Tibial nerve (tissue), 4 donors: ENCODE measurements around the gene DAZAP1. TPM values are rescaled to one million over a fixed set of nuclear protein-coding genes. Genes with fewer than 3 reads are reported as not detected.

ENCODE experiments used
- DNase-seq, 2 donors: peaks; one replicate each; pipeline ENCODE4 v3.0.0-alpha.2; 2019; ENCODE audit warnings: low spot score in 2 of 2
- H3K27ac ChIP-seq, 4 donors: fragments of 200-600 bp; sonication (generic) in 3 of 4; one replicate each; pipeline ENCODE4 v1.5.1; 2017 to 2019; ENCODE audit warnings: mild to moderate bottlenecking in 1 of 4
- H3K27me3 ChIP-seq, 2 donors: fragments of 200-600 bp; sonication (generic) in 1 of 2; one replicate each; pipeline versions ENCODE4 v1.5.1 to v1.6.0; 2017 to 2019
- H3K36me3 ChIP-seq, 3 donors: fragments of 200-600 bp; sonication (generic); one replicate each; pipeline ENCODE4 v1.5.1; 2018 to 2019
- H3K4me1 ChIP-seq, 4 donors: fragments of 200-600 bp; sonication (generic) in 3 of 4; one replicate each; pipeline ENCODE4 v1.5.1; 2017 to 2019
- H3K4me3 ChIP-seq, 4 donors: fragments of 200-600 bp; sonication (generic) in 3 of 4; one replicate each; pipeline ENCODE4 v1.5.1; 2017 to 2019; ENCODE audit warnings: mild to moderate bottlenecking in 1 of 4, moderate library complexity in 1 of 4
- H3K9me3 ChIP-seq, 4 donors: fragments of 200-600 bp; sonication (generic) in 3 of 4; one replicate each; pipeline ENCODE4 v1.5.1; 2017 to 2019
- EP300 ChIP-seq, 2 donors: sonication (generic); formaldehyde crosslinking; IDR thresholded peaks; one replicate each; pipeline ENCODE4 v1.6.1; 2017; ENCODE audit warnings: antibody characterized with exemption in 2 of 2, mild to moderate bottlenecking in 1 of 2
- POLR2A ChIP-seq, 2 donors: fragments of 450-650 bp; IDR thresholded peaks; one replicate each; pipeline ENCODE4 v1.6.1; 2017; ENCODE audit warnings: antibody characterized with exemption in 2 of 2, mild to moderate bottlenecking in 2 of 2, moderate library complexity in 2 of 2
- WGBS, 2 donors: methylation state at CpG; one replicate each; pipeline ENCODE4 v1.1.5; 2018; 5-methylcytosine and 5-hydroxymethylcytosine counted together
- total RNA-seq, 4 donors: library from RNA; depleted of rRNA; stranded (reverse); fragments of >200 nt; gene quantifications; one replicate each; pipeline ENCODE4 v1.1.0, GENCODE V29; 2016
- TF ChIP-seq, protein P1 (sequence below), 5 experiments: fragments of 200-600 bp in 3 of 5; fragments of 450-650 bp in 2 of 5; sonication (generic) in 3 of 5; IDR thresholded peaks; one replicate each; pipeline ENCODE4 v1.5.1; 2016 to 2019; ENCODE audit warnings: antibody characterized with exemption in 5 of 5, mild to moderate bottlenecking in 3 of 5, moderate library complexity in 2 of 5

The DAZAP1 gene
- total RNA-seq, 4 donors from 2014 or later: 34.3 to 68.4 (median 61.0) TPM

DNA sequence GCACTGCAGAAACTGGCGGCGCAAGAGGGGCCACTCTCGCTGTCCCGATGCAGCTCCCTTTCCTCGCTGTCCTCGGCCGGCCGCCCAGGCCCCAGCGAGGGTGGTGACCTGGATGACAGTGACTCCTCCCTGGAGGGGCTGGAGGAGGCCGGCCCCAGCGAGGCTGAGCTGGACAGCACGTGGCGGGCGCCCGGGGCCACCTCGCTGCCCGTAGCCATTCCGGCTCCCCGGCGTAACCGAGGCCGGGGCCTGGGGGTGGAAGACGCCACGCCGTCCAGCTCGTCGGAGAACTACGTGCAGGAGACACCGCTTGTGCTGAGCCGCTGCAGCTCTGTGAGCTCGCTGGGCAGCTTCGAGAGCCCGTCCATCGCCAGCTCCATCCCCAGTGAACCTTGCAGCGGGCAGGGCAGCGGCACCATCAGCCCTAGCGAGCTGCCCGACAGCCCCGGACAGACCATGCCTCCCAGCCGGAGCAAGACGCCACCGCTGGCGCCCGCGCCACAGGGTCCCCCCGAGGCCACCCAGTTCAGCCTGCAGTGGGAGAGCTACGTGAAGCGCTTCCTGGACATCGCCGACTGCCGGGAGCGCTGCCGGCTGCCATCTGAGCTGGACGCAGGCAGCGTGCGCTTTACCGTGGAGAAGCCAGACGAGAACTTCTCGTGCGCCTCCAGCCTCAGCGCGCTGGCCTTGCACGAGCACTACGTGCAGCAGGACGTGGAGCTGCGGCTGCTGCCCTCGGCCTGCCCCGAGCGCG, 59.3 kb downstream of the DAZAP1 start:
- no peak overlapping the region for H3K4me3 ChIP-seq
- no peak overlapping the region for H3K27ac ChIP-seq
- peaks cover 0 to 61% (median 43%) of the 10 kb centered on the region in 4 donors for H3K4me1 ChIP-seq
- peaks cover 0 to 25% (median 0%) of the 10 kb centered on the region in 3 donors for H3K36me3 ChIP-seq
- DNase-seq: no peak
- 50 to 72% methylated on average over 8 to 9 of the region's 70 CpGs for WGBS, 2 donors
- TF ChIP-seq, protein P1, sequence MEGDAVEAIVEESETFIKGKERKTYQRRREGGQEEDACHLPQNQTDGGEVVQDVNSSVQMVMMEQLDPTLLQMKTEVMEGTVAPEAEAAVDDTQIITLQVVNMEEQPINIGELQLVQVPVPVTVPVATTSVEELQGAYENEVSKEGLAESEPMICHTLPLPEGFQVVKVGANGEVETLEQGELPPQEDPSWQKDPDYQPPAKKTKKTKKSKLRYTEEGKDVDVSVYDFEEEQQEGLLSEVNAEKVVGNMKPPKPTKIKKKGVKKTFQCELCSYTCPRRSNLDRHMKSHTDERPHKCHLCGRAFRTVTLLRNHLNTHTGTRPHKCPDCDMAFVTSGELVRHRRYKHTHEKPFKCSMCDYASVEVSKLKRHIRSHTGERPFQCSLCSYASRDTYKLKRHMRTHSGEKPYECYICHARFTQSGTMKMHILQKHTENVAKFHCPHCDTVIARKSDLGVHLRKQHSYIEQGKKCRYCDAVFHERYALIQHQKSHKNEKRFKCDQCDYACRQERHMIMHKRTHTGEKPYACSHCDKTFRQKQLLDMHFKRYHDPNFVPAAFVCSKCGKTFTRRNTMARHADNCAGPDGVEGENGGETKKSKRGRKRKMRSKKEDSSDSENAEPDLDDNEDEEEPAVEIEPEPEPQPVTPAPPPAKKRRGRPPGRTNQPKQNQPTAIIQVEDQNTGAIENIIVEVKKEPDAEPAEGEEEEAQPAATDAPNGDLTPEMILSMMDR (IDR thresholded peaks at IDR 0.05): no peak
- no peak for TF ChIP-seq EP300 (IDR thresholded peaks at IDR 0.05)
- TF ChIP-seq POLR2A (IDR thresholded peaks at IDR 0.05): no peak
- H3K9me3 ChIP-seq: no peaks in the 10 kb centered on the region
- H3K27me3 ChIP-seq: peaks cover 2 to 53% of the 10 kb centered on the region in 2 donors

DNA sequence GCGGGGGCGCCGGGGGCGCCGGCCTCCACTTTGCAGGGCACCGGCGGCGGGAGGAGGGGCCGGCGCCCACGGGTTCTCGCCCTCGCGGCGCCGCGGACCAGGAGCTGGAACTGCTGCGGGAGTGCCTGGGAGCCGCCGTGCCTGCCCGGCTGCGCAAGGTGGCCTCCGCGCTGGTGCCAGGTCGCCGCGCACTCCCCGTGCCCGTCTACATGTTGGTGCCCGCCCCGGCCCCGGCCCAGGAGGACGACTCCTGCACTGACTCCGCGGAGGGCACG, 59.8 kb downstream of the DAZAP1 start:
- peaks cover 2 to 58% of the 10 kb centered on the region in 2 donors for H3K27me3 ChIP-seq

DNA sequence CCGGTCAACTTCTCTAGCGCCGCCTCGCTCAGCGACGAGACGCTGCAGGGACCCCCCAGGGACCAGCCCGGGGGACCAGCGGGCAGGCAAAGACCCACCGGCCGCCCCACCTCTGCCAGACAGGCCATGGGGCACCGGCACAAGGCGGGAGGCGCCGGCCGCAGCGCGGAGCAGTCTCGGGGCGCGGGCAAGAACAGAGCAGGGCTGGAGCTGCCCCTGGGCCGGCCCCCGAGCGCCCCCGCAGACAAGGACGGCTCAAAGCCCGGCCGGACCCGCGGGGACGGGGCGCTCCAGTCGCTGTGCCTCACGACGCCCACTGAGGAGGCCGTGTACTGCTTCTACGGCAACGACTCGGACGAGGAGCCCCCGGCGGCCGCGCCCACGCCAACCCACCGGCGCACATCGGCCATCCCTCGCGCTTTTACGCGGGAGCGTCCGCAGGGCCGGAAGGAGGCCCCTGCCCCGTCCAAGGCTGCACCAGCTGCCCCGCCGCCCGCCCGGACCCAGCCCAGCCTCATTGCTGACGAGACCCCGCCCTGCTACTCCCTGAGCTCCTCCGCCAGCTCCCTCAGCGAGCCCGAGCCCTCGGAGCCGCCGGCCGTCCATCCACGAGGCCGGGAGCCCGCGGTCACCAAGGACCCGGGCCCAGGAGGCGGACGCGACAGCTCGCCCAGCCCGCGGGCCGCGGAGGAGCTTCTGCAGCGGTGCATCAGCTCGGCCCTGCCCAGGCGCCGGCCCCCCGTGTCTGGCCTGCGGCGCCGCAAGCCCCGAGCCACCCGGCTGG, 60.3 kb downstream of the DAZAP1 start:
- WGBS, 2 donors: 31 to 35% methylated on average over 16 to 75 of the region's 92 CpGs
- TF ChIP-seq, protein P1 (IDR thresholded peaks at IDR 0.05): no peak
- TF ChIP-seq EP300 (IDR thresholded peaks at IDR 0.05): no peak
- no peak for TF ChIP-seq POLR2A (IDR thresholded peaks at IDR 0.05)
- H3K27me3 ChIP-seq: peaks cover 2 to 63% of the 10 kb centered on the region in 2 donors
- H3K27ac ChIP-seq: no peak overlapping the region
- H3K9me3 ChIP-seq: no peaks in the 10 kb centered on the region
- H3K4me3 ChIP-seq: peak overlapping the region in 1 of 4 donors; percentile 10
- H3K36me3 ChIP-seq: peaks cover 0 to 19% (median 0%) of the 10 kb centered on the region in 3 donors
- no peak for DNase-seq
- H3K4me1 ChIP-seq: peaks cover 0 to 71% (median 45%) of the 10 kb centered on the region in 4 donors

More for the DNA sequence above, 59.8 kb downstream of the DAZAP1 start:
- H3K4me1 ChIP-seq: peaks cover 0 to 66% (median 45%) of the 10 kb centered on the region in 4 donors
- H3K27ac ChIP-seq: no peak overlapping the region
- peaks cover 0 to 20% (median 0%) of the 10 kb centered on the region in 3 donors for H3K36me3 ChIP-seq
- 16% methylated on average over 20 of the region's 36 CpGs; no CpG with 5 or more reads in 1 of the 2 donors for WGBS, 2 donors
- TF ChIP-seq, protein P1 (IDR thresholded peaks at IDR 0.05): no peak
- no peak for TF ChIP-seq POLR2A (IDR thresholded peaks at IDR 0.05)
- no peak for TF ChIP-seq EP300 (IDR thresholded peaks at IDR 0.05)
- H3K9me3 ChIP-seq: no peaks in the 10 kb centered on the region
- no peak for DNase-seq
- no peak overlapping the region for H3K4me3 ChIP-seq

DNA sequence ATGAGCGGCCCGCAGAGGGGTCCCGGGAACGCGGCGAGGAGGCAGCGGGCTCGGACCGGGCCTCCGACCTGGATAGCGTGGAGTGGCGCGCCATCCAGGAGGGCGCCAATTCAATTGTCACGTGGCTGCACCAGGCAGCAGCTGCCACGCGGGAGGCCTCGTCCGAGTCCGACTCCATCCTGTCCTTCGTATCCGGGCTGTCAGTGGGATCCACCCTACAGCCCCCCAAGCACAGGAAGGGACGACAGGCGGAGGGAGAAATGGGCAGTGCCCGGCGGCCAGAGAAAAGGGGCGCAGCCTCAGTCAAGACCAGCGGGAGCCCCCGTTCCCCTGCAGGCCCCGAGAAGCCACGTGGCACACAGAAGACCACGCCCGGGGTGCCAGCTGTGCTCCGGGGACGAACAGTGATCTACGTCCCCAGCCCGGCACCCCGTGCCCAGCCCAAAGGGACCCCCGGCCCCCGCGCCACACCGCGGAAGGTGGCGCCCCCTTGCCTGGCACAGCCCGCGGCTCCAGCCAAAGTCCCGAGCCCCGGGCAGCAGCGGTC, 61.0 kb downstream of the DAZAP1 start:
- peaks cover 0 to 19% (median 0%) of the 10 kb centered on the region in 3 donors for H3K36me3 ChIP-seq
- H3K27me3 ChIP-seq: peaks cover 2 to 70% of the 10 kb centered on the region in 2 donors
- TF ChIP-seq POLR2A (IDR thresholded peaks at IDR 0.05): no peak
- TF ChIP-seq, protein P1 (IDR thresholded peaks at IDR 0.05): no peak
- no peak for TF ChIP-seq EP300 (IDR thresholded peaks at IDR 0.05)
- no peak for DNase-seq
- peak overlapping the region in 1 of 4 donors; percentile 28 for H3K27ac ChIP-seq
- no peaks in the 10 kb centered on the region for H3K9me3 ChIP-seq
- H3K4me1 ChIP-seq: peaks cover 0 to 78% (median 45%) of the 10 kb centered on the region in 4 donors
- H3K4me3 ChIP-seq: peak overlapping the region in 1 of 4 donors; percentile 50
- WGBS, 2 donors: 31 to 35% methylated on average over 29 to 30 of the region's 49 CpGs
